Liver (tissue), 9 donors: ENCODE results near the gene ACACB. TPM values are rescaled to one million over a fixed set of nuclear protein-coding genes. Genes with fewer than 3 reads are reported as not detected.
A peak's percentile ranks its signal among the peaks of the same experiment; 100 is the strongest.

Experiments
- DNase-seq: peaks from one replicate; pipeline ENCODE4 v3.0.0-alpha.2; 2017; ENCODE audit warnings: low spot score
- H3K27ac ChIP-seq, 2 donors: one replicate each; pipeline ENCODE4 v1.7.0; 2013; ENCODE audit warnings: inconsistent platforms in 2 of 2, low read length in 2 of 2, control low read depth in 1 of 2, low read depth in 1 of 2, mild to moderate bottlenecking in 1 of 2
- H3K27me3 ChIP-seq, 4 donors: one replicate each; pipeline versions ENCODE4 v1.6.1 to v1.7.0; 2013; ENCODE audit warnings: low read length in 3 of 4, inconsistent platforms in 1 of 4, mild to moderate bottlenecking in 1 of 4, moderate library complexity in 1 of 4; ENCODE audit not compliant: control insufficient read depth in 4 of 4, insufficient read depth in 4 of 4
- H3K36me3 ChIP-seq, 4 donors: one replicate each; pipeline versions ENCODE4 v1.6.1 to v1.7.0; 2013; ENCODE audit warnings: low read length in 3 of 4, mild to moderate bottlenecking in 3 of 4, low read depth in 1 of 4, moderate library complexity in 1 of 4; ENCODE audit not compliant: control insufficient read depth in 4 of 4, insufficient read depth in 3 of 4
- H3K4me1 ChIP-seq, 4 donors: one replicate each; pipeline versions ENCODE4 v1.6.1 to v1.7.0; 2013; ENCODE audit warnings: low read length in 3 of 4, mild to moderate bottlenecking in 3 of 4, moderate library complexity in 1 of 4; ENCODE audit not compliant: control insufficient read depth in 4 of 4, insufficient read depth in 4 of 4
- H3K4me3 ChIP-seq, 3 donors: one replicate each; pipeline versions ENCODE4 v1.6.1 to v1.7.0; 2013; ENCODE audit warnings: low read length in 3 of 3, control low read depth in 1 of 3, low read depth in 1 of 3, mild to moderate bottlenecking in 1 of 3
- H3K9ac ChIP-seq, 2 donors: one replicate each; pipeline ENCODE4 v1.7.0; 2013; ENCODE audit warnings: low read length in 2 of 2, mild to moderate bottlenecking in 2 of 2, moderate library complexity in 2 of 2, control low read depth in 1 of 2, low read depth in 1 of 2
- H3K9me3 ChIP-seq, 4 donors: one replicate each; pipeline versions ENCODE4 v1.6.1 to v1.7.0; 2013; ENCODE audit warnings: low read length in 3 of 4; ENCODE audit not compliant: control insufficient read depth in 4 of 4
- ATF3 ChIP-seq: IDR thresholded peaks from 2 replicates; pipeline ENCODE4 v1.6.1; 2016; ENCODE audit warnings: antibody characterized with exemption
- CTCF ChIP-seq: fragments of 150-350 bp; IDR thresholded peaks from 2 replicates; pipeline ENCODE4 v1.5.1; 2017; ENCODE audit warnings: improper control_type of control experiment, low read depth, low read length; ENCODE audit not compliant: missing input control
- EGR1 ChIP-seq, 2 donors: IDR thresholded peaks; 2 replicates each; pipeline ENCODE4 v1.6.1; 2016 to 2018; ENCODE audit warnings: antibody characterized with exemption in 2 of 2, low read depth in 2 of 2
- FOXA1 ChIP-seq: IDR thresholded peaks from 2 replicates; pipeline ENCODE4 v1.6.1; 2016; ENCODE audit warnings: antibody characterized with exemption
- FOXA2 ChIP-seq: IDR thresholded peaks from 2 replicates; pipeline ENCODE4 v1.6.1; 2016; ENCODE audit warnings: antibody characterized with exemption
- GABPA ChIP-seq, 2 donors: IDR thresholded peaks in 1 of 2; conservative IDR thresholded peaks in 1 of 2; 2 replicates each; pipeline ENCODE4 v1.6.1; 2016; ENCODE audit warnings: antibody characterized with exemption in 2 of 2, mild to moderate bottlenecking in 1 of 2, moderate library complexity in 1 of 2
- HNF4A ChIP-seq, 2 donors: conservative IDR thresholded peaks; 2 replicates each; pipeline ENCODE4 v1.6.1; 2016; ENCODE audit warnings: antibody characterized with exemption in 2 of 2, mild to moderate bottlenecking in 2 of 2
- MAX ChIP-seq: IDR thresholded peaks from 2 replicates; pipeline ENCODE4 v1.6.1; 2016; ENCODE audit warnings: antibody characterized with exemption
- NR2F2 ChIP-seq: IDR thresholded peaks from 2 replicates; pipeline ENCODE4 v1.6.1; 2016; ENCODE audit warnings: antibody characterized with exemption
- RAD21 ChIP-seq, 2 donors: IDR thresholded peaks; 2 replicates each; pipeline ENCODE4 v1.6.1; 2016; ENCODE audit warnings: antibody characterized with exemption in 2 of 2, mild to moderate bottlenecking in 2 of 2
- REST ChIP-seq: IDR thresholded peaks from 2 replicates; pipeline ENCODE4 v1.6.1; 2016; ENCODE audit warnings: antibody characterized with exemption, mild to moderate bottlenecking
- RXRA ChIP-seq, 2 donors: IDR thresholded peaks; 2 replicates each; pipeline ENCODE4 v1.6.1; 2017 to 2018; ENCODE audit warnings: antibody characterized with exemption in 2 of 2, mild to moderate bottlenecking in 1 of 2
- WGBS: extraction: QIAGEN DNeasy Blood & Tissue Kit; methylation state at CpG from one replicate; pipeline ENCODE4 v1.1.7; 2013; 5-methylcytosine and 5-hydroxymethylcytosine counted together
- polyA plus RNA-seq, 2 donors: library from polyadenylated mRNA; stranded (reverse) in 1 of 2; unstranded in 1 of 2; fragments of 200-250 nt in 1 of 2; fragments of >200 nt in 1 of 2; fragmentation: Nextera tagmentation in 1 of 2; extraction: Ambion mirVana in 1 of 2; gene quantifications; one replicate each; pipeline versions ENCODE4 v1.2.1 to v1.2.3, GENCODE V29; 2013 to 2015
- total RNA-seq, 2 donors: library from RNA; depleted of rRNA; stranded (reverse); fragments of >200 nt; gene quantifications; one replicate each; pipeline ENCODE4 v1.2.3, GENCODE V29; 2014
- donor health status: healthy.
- donor health status: healthy.
- donor health status: healthy.
- donor health status: healthy.
- donor health status: healthy.

ACACB gene
- total and polyA plus RNA-seq, 4 donors: 12.9 to 288 (median 52.1) TPM

- Histone ChIP-seq H3K27ac (no peak overlapping the region), H3K9me3 (no peaks in the 10 kb centered on the region), H3K9ac (no peak overlapping the region), H3K4me3 (no peak overlapping the region), H3K36me3 (no peaks in the 10 kb centered on the region), H3K4me1 (peaks cover 15 to 73% (median 59%) of the 10 kb centered on the region in 4 donors), H3K27me3 (no peaks in the 10 kb centered on the region)
- TF ChIP-seq NR2F2 (no peak), FOXA2 (no peak), REST (no peak), EGR1 (IDR thresholded peaks at IDR 0.05; ENCODE audit: low read depth in 2 of 2) (no peak)
- whole genome bisulfite sequencing: 88% methylated on average over 5 of the region's 5 CpGs
- DNase-seq: no peak
These were observed 40.2 kb downstream of the ACACB start for GRCh38 chr12:109156586-109156985.

GRCh38 chr12:109157986-109158385 lies 41.6 kb downstream of the ACACB start:
- WGBS: 31% methylated on average over 5 of the region's 5 CpGs
- Histone ChIP-seq H3K4me1 (peaks cover 15 to 68% (median 55%) of the 10 kb centered on the region in 4 donors), H3K27me3 (no peaks in the 10 kb centered on the region), H3K27ac (peak overlapping the region; percentile 45 to 53), H3K36me3 (no peaks in the 10 kb centered on the region), H3K9ac (no peak overlapping the region), H3K9me3 (no peaks in the 10 kb centered on the region), H3K4me3 (no peak overlapping the region)
- no peak for DNase-seq
- TF ChIP-seq HNF4A (conservative IDR thresholded peaks at IDR 0.05): no peak
- no peak for TF ChIP-seq RXRA (IDR thresholded peaks at IDR 0.05)
- peak; percentile 50 for TF ChIP-seq NR2F2
- TF ChIP-seq MAX: no peak
- TF ChIP-seq CTCF: no peak
- TF ChIP-seq FOXA1: no peak
- no peak for TF ChIP-seq GABPA (IDR thresholded peaks at IDR 0.05 in 1 of 2, conservative IDR thresholded peaks at IDR 0.05 in 1 of 2)
- no peak for TF ChIP-seq ATF3

- peaks cover 12 to 50% (median 36%) of the 10 kb centered on the region in 4 donors for H3K4me1 ChIP-seq
- WGBS: 50% methylated on average over 7 of the region's 7 CpGs
- no peaks in the 10 kb centered on the region for H3K9me3 ChIP-seq
- peak overlapping the region; percentile 15 to 54 for H3K27ac ChIP-seq
- H3K4me3 ChIP-seq: no peak overlapping the region
- peaks cover 0 to 7% (median 5%) of the 10 kb centered on the region in 4 donors for H3K36me3 ChIP-seq
- no peak for DNase-seq
- no peaks in the 10 kb centered on the region for H3K27me3 ChIP-seq
- H3K9ac ChIP-seq: no peak overlapping the region
- TF ChIP-seq ATF3: no peak
- TF ChIP-seq RXRA (IDR thresholded peaks at IDR 0.05): peak; percentile 6 to 26
- peak in 1 of 2 donors; percentile 6 for TF ChIP-seq RAD21 (IDR thresholded peaks at IDR 0.05)
- peak in 1 of 2 donors; percentile 13 for TF ChIP-seq HNF4A (conservative IDR thresholded peaks at IDR 0.05)
- no peak for TF ChIP-seq NR2F2
These were observed 44.0 kb downstream of the ACACB start for GRCh38 chr12:109160433-109160832.
